Aorta (tissue), 5 donors: ENCODE data around the gene IL4I1. TPM values are rescaled to one million over a fixed set of nuclear protein-coding genes. Genes with fewer than 3 reads are reported as not detected.

Experiments
- ATAC-seq: fragments of 200-7000 bp; cut with Tn5 transposase; one replicate; pipeline ENCODE4 v1.9.1; 2022; ENCODE audit warnings: moderate library complexity; ENCODE audit not compliant: low FRiP score
- DNase-seq, 2 donors: peaks; one replicate each; pipeline ENCODE4 v3.0.0-alpha.2; 2020
- H3K27ac ChIP-seq, 2 donors: one replicate each; pipeline ENCODE4 v1.5.1; 2013; ENCODE audit warnings: low read length in 2 of 2, mild to moderate bottlenecking in 2 of 2, moderate library complexity in 2 of 2, control low read depth in 1 of 2, inconsistent platforms in 1 of 2, low read depth in 1 of 2
- H3K27me3 ChIP-seq, 2 donors: one replicate each; pipeline ENCODE4 v1.6.1; 2013; ENCODE audit warnings: control low read depth in 1 of 2, low read length in 1 of 2, mild to moderate bottlenecking in 1 of 2, moderate library complexity in 1 of 2; ENCODE audit not compliant: insufficient read depth in 2 of 2, control insufficient read depth in 1 of 2
- H3K36me3 ChIP-seq, 2 donors: one replicate each; pipeline ENCODE4 v1.6.1; 2013; ENCODE audit warnings: control low read depth in 1 of 2, low read length in 1 of 2, mild to moderate bottlenecking in 1 of 2; ENCODE audit not compliant: insufficient read depth in 2 of 2, control insufficient read depth in 1 of 2
- H3K4me1 ChIP-seq, 2 donors: one replicate each; pipeline ENCODE4 v1.6.1; 2013; ENCODE audit warnings: low read length in 2 of 2, control low read depth in 1 of 2, mild to moderate bottlenecking in 1 of 2, moderate library complexity in 1 of 2; ENCODE audit not compliant: insufficient read depth in 2 of 2, control insufficient read depth in 1 of 2
- H3K4me3 ChIP-seq, 2 donors: one replicate each; pipeline ENCODE4 v1.5.1; 2013; ENCODE audit warnings: low read length in 2 of 2, control low read depth in 1 of 2, mild to moderate bottlenecking in 1 of 2
- H3K9me3 ChIP-seq: one replicate; pipeline ENCODE4 v1.6.1; 2013; ENCODE audit warnings: mild to moderate bottlenecking, low read length; ENCODE audit not compliant: control insufficient read depth
- WGBS, 2 donors: extraction: QIAGEN DNeasy Blood & Tissue Kit; methylation state at CpG; one replicate each; pipeline ENCODE4 v1.1.7; 2013; 5-methylcytosine and 5-hydroxymethylcytosine counted together
- intact Hi-C, 2 donors: fragments of 100-400 bp; cut with DNase I; formaldehyde crosslinking; loops; one replicate each; pipeline versions ENCODE4 v1.14.2 to v1.15.0; 2022
- polyA plus RNA-seq, 2 donors: library from polyadenylated mRNA; stranded (reverse); fragments of 200-250 nt; gene quantifications; one replicate each; pipeline ENCODE4 v1.2.3, GENCODE V29; 2013
- total RNA-seq, 2 donors: library from RNA; stranded (reverse); fragmentation: NEBNext Ultra II Directional; extraction: Animal tissue kit (Norgen Biotek cat#: 25700); gene quantifications; one replicate each; pipeline ENCODE4 v1.2.1, GENCODE V29; 2021
- donor health status: healthy with polysubstance abuse.
- donor health status: Bipolar disorder and iron deficiency.
- donor health status: DM: no; HTN: no; CAD: no.
- donor health status: DM: no; HTN: no; CAD: no.
- donor health status: DM: yes; HTN: yes; CAD: no.

IL4I1 gene
- total and polyA plus RNA-seq, 4 donors = 0.50 to 7.2 (median 0.84) TPM; not detected in 1

- no peak for DNase-seq
- intact Hi-C loops = no loop called here
- no peak overlapping the region for H3K27ac ChIP-seq
- H3K36me3 ChIP-seq = peaks cover 0 to 1% of the 10 kb centered on the region in 2 donors
- 96% methylated on average over 37 of the region's 37 CpGs for WGBS, 2 donors
- H3K4me3 ChIP-seq = no peak overlapping the region
- ATAC-seq = no peak
- H3K27me3 ChIP-seq = no peaks in the 10 kb centered on the region
- peaks cover 2 to 4% of the 10 kb centered on the region in 2 donors for H3K4me1 ChIP-seq
- H3K9me3 ChIP-seq = no peaks in the 10 kb centered on the region
These were observed 12.1 kb upstream of the IL4I1 start for GRCh38 chr19:49908480-49909420.

GRCh38 chr19:49907745-49908446 is 11.2 kb upstream of the IL4I1 start:
- peaks cover 2 to 4% of the 10 kb centered on the region in 2 donors for H3K4me1 ChIP-seq

GRCh38 chr19:49906879-49907564 is 10.3 kb upstream of the IL4I1 start:
- 87 to 90% methylated on average over 16 of the region's 16 CpGs for WGBS, 2 donors
- Histone ChIP-seq H3K27me3 (no peaks in the 10 kb centered on the region), H3K4me3 (no peak overlapping the region), H3K4me1 (peaks cover 2 to 4% of the 10 kb centered on the region in 2 donors), H3K27ac (no peak overlapping the region), H3K9me3 (no peaks in the 10 kb centered on the region), H3K36me3 (peaks cover 0 to 1% of the 10 kb centered on the region in 2 donors)
- intact Hi-C loops = no loop called here
- no peak for ATAC-seq
- no peak for DNase-seq

More at GRCh38 chr19:49907745-49908446, 11.2 kb upstream of the IL4I1 start:
- H3K27me3 ChIP-seq = no peaks in the 10 kb centered on the region
- no peak for DNase-seq
- H3K36me3 ChIP-seq = peaks cover 0 to 1% of the 10 kb centered on the region in 2 donors
- no peak overlapping the region for H3K27ac ChIP-seq
- WGBS, 2 donors = 91 to 94% methylated on average over 23 of the region's 23 CpGs
- intact Hi-C loops = no loop called here
- ATAC-seq = no peak
- no peak overlapping the region for H3K4me3 ChIP-seq
- H3K9me3 ChIP-seq = no peaks in the 10 kb centered on the region

GRCh38 chr19:49904136-49904535 is 7.4 kb upstream of the IL4I1 start:
- ATAC-seq (no peak), DNase-seq (peak in 1 of 2 donors; percentile 49)
- intact Hi-C loops = no loop called here
- no peaks in the 10 kb centered on the region for H3K9me3 ChIP-seq
- H3K27ac ChIP-seq = no peak overlapping the region
- H3K4me3 ChIP-seq = no peak overlapping the region
- H3K36me3 ChIP-seq = peaks cover 0 to 1% of the 10 kb centered on the region in 2 donors
- H3K4me1 ChIP-seq = no peaks in the 10 kb centered on the region
- H3K27me3 ChIP-seq = no peaks in the 10 kb centered on the region
- 68 to 72% methylated on average over 6 of the region's 6 CpGs for WGBS, 2 donors

GRCh38 chr19:49895566-49896297 is 955 bp downstream of the IL4I1 start:
- ATAC-seq = no peak
- 76 to 77% methylated on average over 16 to 17 of the region's 17 CpGs for WGBS, 2 donors
- no peak overlapping the region for H3K4me3 ChIP-seq
- intact Hi-C loops = no loop called here
- H3K36me3 ChIP-seq = no peaks in the 10 kb centered on the region
- no peak for DNase-seq
- no peaks in the 10 kb centered on the region for H3K27me3 ChIP-seq
- H3K9me3 ChIP-seq = no peaks in the 10 kb centered on the region
- H3K27ac ChIP-seq = no peak overlapping the region
- H3K4me1 ChIP-seq = no peaks in the 10 kb centered on the region

GRCh38 chr19:49894879-49895565 is 1.7 kb downstream of the IL4I1 start:
- Histone ChIP-seq H3K27me3 (no peaks in the 10 kb centered on the region), H3K27ac (no peak overlapping the region), H3K9me3 (no peaks in the 10 kb centered on the region), H3K4me3 (no peak overlapping the region), H3K36me3 (no peaks in the 10 kb centered on the region), H3K4me1 (no peaks in the 10 kb centered on the region)
- intact Hi-C loops = no loop called here
- no peak for ATAC-seq
- no peak for DNase-seq
- WGBS, 2 donors = 84 to 89% methylated on average over 17 of the region's 17 CpGs

GRCh38 chr19:49894011-49894664 is 2.5 kb downstream of the IL4I1 start:
- no peaks in the 10 kb centered on the region for H3K4me1 ChIP-seq
- no peaks in the 10 kb centered on the region for H3K36me3 ChIP-seq
- DNase-seq (no peak), ATAC-seq (no peak)
- intact Hi-C loops = no loop called here
- H3K9me3 ChIP-seq = no peaks in the 10 kb centered on the region
- no peak overlapping the region for H3K27ac ChIP-seq
- H3K27me3 ChIP-seq = no peaks in the 10 kb centered on the region
- H3K4me3 ChIP-seq = no peak overlapping the region
- 94 to 95% methylated on average over 18 of the region's 18 CpGs for WGBS, 2 donors
